ENCODE measurements around the gene ADGRB3.

- TF ChIP-seq CTCF (IDR thresholded peaks at IDR 0.05) = no peak
- TF ChIP-seq POLR2AphosphoS5 (IDR thresholded peaks at IDR 0.05) = no peak
Measured at GRCh38 chr6:69007781-69008180, 372.7 kb downstream of the ADGRB3 start.

Data from upper lobe of left lung (tissue), 4 donors.